Epithelial cell of esophagus (primary cell): ENCODE measurements around the gene JAK2.

Experiments
- DNase-seq: peaks from one replicate; pipeline ENCODE4 v3.0.0; 2010; ENCODE audit warnings: low read depth
- H3K4me3 ChIP-seq: 2 replicates; pipeline ENCODE4 v1.5.1; 2011; ENCODE audit warnings: mild to moderate bottlenecking, low read length, control low read depth
- TF ChIP-seq, protein P1 (sequence below): IDR thresholded peaks from 2 replicates; pipeline ENCODE4 v1.5.1; 2011; ENCODE audit warnings: low read depth, mild to moderate bottlenecking, low read length, control low read depth, inconsistent platforms; ENCODE audit not compliant: insufficient read depth; ENCODE audit errors: missing control alignments

The JAK2 gene

DNA sequence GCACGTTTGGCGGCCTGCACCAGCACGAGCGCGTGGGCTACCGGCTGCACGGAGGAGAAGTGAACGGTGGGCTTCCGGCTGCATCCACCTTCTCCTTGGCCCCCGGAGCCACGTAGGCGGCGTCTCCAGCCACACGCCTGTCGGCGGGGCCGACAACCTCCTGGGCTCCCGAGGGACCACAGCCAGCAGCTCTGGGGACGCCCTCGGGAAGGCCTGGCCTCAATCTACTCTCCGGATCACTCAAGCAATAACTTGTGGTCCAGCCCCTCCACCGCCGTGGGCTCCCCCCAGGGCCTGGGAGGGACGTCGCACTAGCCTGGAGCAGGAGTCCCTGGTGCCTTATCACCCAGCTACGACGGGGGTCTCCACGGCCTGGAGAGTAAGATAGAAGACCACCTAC, 126.6 kb downstream of the JAK2 start:
- TF ChIP-seq, protein P1, sequence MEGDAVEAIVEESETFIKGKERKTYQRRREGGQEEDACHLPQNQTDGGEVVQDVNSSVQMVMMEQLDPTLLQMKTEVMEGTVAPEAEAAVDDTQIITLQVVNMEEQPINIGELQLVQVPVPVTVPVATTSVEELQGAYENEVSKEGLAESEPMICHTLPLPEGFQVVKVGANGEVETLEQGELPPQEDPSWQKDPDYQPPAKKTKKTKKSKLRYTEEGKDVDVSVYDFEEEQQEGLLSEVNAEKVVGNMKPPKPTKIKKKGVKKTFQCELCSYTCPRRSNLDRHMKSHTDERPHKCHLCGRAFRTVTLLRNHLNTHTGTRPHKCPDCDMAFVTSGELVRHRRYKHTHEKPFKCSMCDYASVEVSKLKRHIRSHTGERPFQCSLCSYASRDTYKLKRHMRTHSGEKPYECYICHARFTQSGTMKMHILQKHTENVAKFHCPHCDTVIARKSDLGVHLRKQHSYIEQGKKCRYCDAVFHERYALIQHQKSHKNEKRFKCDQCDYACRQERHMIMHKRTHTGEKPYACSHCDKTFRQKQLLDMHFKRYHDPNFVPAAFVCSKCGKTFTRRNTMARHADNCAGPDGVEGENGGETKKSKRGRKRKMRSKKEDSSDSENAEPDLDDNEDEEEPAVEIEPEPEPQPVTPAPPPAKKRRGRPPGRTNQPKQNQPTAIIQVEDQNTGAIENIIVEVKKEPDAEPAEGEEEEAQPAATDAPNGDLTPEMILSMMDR, result no peak
- DNase-seq, result no peak
- H3K4me3 ChIP-seq, result no peak overlapping the region

DNA sequence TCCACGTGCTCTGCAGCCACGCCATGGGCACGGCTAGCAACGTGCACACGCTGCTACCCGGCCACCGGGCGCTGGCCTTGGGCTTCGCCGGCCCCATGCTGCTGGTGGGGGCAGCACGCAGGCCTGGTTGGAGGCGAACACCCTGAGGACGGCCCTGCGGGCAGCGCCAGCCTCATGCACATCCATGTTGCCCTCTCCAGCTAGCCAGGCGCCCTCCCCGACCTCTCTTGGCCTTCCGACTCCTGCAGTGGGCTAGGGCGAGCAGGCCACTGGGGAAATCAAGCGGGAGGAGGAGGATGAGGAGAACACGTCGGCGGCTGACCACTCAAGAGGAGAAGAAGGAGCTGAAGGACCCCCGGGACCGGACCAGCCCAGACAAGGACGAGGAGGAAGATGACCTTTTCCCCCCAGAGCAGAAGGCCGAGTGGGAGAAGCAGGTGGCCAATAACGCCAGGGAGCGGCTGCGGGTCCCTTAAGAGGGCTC, 127.1 kb downstream of the JAK2 start:
- TF ChIP-seq, protein P1, result no peak
- no peak for DNase-seq
- H3K4me3 ChIP-seq, result no peak overlapping the region

DNA sequence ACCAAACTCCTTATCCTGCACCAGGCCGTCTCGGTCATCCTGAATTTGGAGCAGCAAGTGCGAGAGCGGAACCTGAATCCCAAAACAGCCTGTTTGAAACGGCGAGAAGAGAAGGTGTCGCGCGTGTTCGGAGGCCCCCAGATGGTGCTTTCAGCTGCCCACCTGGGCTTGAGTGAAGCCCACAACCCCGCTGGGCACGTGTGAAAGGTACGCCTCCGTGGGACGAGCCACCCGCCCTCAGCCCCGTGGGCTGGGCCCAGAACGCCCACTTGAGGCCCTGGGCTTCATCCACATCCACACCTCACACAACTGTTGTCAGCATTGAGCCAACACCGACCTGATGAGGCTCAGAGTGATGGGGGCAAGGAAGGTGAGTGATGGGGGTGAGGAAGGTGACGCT, 127.6 kb downstream of the JAK2 start:
- TF ChIP-seq, protein P1, result no peak
- no peak overlapping the region for H3K4me3 ChIP-seq
- DNase-seq, result no peak

DNA sequence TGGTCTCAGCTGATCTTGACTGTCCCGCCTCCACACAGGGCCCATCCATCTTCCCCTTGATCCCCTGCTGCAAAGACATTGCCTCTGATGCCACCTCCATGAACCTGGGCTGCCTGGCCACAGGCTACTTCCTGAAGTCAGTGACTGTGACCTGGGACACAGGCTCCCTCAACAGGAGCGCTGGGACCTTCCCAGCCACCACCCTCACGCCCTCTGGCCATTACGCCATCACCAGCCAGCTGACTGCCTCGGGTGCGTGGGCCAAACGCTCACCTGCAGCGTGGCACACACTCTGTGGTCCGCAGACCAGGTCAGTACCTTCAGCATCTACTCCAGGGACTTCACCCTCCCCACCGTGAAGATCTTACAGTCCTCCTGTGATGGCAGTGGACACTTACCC, 128.5 kb downstream of the JAK2 start:
- TF ChIP-seq, protein P1, result no peak
- no peak for DNase-seq
- no peak overlapping the region for H3K4me3 ChIP-seq

DNA sequence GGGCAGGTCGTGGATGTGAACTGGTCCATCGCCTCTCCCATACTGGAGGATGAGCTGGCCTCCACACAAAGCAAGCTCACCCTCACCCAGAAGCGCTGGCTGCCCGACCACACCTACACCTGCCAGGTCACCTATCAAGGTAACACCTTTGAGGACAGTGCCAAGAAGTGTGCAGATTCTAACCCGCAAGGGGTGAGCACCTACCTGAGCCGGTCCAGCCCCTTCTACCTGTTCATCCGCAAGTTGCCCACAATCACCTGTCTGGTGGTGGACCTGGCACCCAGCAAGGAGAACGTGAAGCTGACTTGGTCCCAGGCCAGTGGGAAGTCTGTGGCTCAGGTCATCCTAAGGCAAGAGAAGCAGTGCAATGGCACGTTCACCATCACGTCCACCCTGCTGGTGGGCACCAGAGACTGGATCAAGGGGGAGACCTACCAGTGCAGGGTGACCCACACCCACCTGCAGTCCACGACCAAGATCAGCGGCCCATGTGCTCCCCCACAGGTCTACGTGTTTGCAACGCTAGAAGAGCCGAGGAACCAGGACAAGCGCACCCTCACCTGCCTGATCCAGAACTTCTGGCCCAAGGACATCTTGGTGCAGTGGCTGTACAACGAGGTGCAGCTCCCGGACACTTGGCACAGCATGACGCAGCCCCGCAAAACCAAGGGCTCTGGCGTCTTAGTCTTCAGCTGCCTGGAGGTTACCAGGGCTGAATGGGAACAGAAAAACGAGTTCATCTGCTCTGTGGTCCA, 129.1 kb downstream of the JAK2 start:
- H3K4me3 ChIP-seq, result no peak overlapping the region
- DNase-seq, result no peak
- TF ChIP-seq, protein P1, result no peak

DNA sequence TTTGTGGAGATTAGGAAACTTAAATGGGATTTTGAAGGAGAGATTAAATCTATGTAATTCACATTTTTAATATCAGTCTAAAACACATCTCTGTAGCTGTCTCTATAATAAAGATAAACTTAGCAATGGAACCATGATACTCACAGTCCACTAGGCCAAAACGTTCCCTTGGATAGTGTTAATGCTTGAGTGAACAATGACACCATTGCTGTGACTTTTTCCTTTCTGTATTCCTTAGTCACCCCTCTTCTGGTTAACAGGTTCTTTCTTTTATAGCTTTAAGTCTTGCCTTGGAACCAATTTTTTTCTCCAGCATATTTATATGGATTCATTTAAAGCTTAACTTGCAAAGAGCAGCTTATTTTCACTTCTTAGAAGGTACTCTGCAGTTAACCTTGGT, 137.0 kb downstream of the JAK2 start:
- no peak overlapping the region for H3K4me3 ChIP-seq
- no peak for DNase-seq
- TF ChIP-seq, protein P1, result no peak

DNA sequence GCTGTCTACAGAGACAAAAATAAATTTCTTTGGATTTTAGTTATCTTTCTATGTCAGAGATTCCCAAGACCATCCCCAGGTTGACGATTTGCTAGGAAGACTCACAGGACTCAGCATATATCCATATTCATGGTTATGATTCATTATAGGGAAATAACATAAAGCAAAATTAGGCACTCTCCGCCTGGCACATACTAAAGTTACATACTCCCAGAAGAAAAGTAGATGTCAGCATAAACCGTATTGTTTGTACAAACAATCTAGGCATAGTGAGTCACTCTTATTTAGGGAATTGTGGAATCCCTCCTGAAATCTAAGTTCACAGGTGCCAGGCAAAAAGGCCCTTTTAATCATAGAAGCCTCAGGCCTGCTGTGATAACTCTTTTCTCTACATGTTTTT, 137.4 kb downstream of the JAK2 start:
- DNase-seq, result peak; percentile 3
- H3K4me3 ChIP-seq, result no peak overlapping the region
- TF ChIP-seq, protein P1, result no peak
